Measurements from ENCODE around the gene PRAMEF12.
"Not testable (repeated sequence)": the region's sequence is repeated elsewhere in the genome, so short reads cannot be mapped to it uniquely, and the experiment has no call there.

Gene PRAMEF12

DNA sequence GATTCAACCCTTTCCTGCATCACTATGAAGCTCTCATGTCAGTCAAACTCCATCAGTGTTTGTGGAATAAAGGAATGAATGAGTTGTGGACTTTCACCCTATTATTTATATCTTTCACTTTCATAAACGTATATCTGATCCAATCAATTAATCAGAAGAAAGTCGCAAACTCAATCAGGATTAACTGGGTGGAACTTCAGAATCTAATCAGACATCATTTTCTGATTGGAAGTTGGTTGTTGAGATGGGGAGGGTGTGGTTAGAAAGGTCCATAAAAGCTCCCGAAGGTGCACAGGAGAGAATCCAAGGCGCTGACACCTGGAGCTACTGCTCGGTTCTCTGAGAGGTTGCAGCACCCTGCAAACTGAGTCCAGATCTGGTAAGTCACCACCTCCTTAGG lies at the start of gene PRAMEF12:
Gene PRAMEF12 (plus strand): TSS at position 301 of the 400 bp plus-strand sequence. CDS start 1,130 bp downstream, outside the sequence.
- DNase-seq (ENCODE audit: low read depth): no peak

GRCh38 chr1:12728391-12728790 lies 45.1 kb upstream of the PRAMEF12 start:
- DNase-seq (ENCODE audit: low read depth): no peak

DNA sequence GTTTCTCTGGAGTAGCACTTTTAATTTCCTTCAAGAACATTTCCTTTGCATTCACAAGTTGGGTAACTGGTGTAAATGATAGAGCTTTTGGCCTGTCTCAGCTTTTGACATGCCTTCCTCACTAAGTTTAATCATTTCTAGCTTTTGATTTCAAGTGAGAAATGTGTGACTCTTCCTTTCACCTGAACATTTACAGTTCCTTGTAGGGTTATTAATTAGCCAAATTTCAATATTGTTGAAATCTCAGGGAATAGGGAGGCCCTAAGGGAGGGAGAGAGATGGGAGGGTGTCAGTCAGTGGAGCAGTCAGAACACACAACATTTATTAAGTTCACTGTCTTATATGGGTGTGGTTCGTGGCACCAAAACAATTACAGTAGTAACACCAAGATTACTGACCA lies 43.4 kb upstream of the PRAMEF12 start:
- no peak for DNase-seq (ENCODE audit: low read depth)

DNA sequence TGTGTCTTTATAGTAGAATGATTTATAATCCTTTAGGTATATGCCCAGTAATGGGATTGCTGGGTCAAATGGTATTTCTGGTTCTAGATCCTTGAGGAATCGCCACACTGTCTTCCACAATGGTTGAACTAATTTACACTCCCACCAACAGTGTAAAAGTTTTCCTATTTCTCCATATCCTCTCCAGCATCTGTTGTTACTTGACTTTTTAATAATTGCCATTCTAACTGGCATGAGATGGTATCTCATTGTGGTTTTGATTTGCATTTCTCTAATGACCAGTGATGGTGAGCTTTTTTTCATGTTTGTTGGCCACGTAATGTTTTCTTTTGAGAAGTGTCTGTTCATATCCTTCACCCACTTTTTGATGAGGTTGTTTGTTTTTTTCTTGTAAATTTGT lies 42.5 kb upstream of the PRAMEF12 start:
- not testable (repeated sequence) for DNase-seq (ENCODE audit: low read depth)

- no peak for DNase-seq (ENCODE audit: low read depth)
Measured at GRCh38 chr1:12734651-12735050, 38.9 kb upstream of the PRAMEF12 start.

- DNase-seq (ENCODE audit: low read depth): no peak
Measured at GRCh38 chr1:12738934-12739333, 34.6 kb upstream of the PRAMEF12 start.

- no peak for DNase-seq (ENCODE audit: low read depth)
Measured at GRCh38 chr1:12739613-12740012, 33.9 kb upstream of the PRAMEF12 start.

DNA sequence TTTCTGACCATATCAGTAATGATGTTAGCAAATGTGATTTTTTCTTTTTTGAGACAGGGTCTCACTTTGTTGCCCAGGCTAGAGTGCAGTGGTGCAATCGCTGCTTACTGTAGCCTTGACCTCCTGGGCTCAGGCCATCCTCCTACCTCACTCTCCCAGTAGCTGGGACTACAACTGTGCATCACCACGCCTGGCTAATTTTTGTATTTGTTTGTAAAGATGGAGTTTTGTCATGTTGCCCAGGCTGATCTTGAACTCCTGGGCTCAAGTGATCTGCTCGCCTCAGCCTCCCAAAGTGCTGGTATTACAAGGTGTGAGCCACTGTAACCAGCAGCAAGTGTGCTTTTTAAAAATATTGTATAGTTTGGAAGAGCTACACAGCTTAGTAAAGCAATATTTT lies 31.6 kb upstream of the PRAMEF12 start:
- DNase-seq (ENCODE audit: low read depth): no peak

GRCh38 chr1:12745126-12745991 lies 28.2 kb upstream of the PRAMEF12 start:
- DNase-seq (ENCODE audit: low read depth): no peak

DNA sequence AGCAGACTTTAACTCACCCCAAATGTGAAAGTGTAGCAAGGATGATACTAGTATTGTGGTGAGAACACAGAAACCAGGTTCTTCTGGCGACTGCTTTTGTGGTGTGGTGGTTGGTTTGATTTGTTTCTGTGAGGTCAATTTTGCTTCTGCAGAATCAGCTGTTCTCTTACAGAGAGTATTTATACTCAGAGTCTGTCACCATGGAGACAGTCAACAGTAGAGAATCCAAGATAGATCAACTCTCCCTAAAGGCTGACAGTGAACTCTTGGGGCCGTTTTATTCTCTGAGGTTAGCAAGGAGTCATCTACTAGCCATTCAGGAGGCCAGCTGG lies 27.6 kb upstream of the PRAMEF12 start, which contains the start of gene CFAP107:
Gene CFAP107 (plus strand): TSS at position 209 of the 332 bp plus-strand sequence. CDS start 231 bp downstream, outside the sequence.
- DNase-seq (ENCODE audit: low read depth): no peak

DNA sequence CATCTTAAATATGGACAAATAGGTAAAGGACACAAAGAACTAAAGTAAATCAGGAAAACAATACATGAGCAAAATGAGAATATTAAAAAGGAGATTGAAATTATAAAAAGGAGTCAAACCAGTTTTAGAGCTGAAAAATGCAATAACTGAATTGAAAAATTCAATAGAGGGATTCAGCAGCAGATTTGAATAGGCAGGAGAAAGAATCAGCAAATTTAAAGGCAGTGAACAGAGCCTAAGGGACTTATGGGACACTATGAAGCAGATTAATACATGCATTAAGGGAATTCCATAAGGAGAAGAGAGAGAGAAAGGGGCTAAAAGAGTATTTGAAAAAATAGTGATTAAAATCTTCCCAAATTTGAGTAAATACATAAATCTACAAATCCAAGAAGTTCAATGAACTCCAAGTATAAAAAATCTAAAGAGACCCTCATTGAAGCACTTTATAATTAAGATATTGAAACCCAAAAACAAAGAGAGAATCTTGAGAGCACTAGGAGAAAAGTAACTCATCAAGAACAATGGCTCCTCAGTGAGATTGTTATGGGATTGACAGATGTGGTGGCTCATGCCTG lies 24.7 kb upstream of the PRAMEF12 start:
- no peak for DNase-seq (ENCODE audit: low read depth)

DNA sequence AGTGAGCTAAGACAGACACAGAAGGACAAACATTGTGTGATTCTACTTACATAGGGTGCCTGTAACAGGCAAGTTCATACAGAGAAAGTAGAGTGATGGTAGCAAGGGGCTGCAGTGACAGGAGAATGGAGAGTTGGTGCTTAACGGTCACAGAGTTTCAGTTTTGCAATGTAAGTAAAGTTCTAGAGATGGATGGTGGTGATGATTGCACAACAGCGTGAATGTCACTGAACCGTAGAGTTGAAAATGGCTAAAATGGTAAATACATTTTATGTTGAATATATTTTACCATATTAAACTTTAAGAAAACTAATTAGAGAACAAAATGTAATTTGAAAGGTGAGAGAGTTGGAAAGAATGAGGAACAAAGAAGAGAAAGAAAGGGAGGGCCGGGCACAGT lies 18.8 kb upstream of the PRAMEF12 start:
- no peak for DNase-seq (ENCODE audit: low read depth)

- no peak for DNase-seq (ENCODE audit: low read depth)
Measured at GRCh38 chr1:12756273-12756672, 17.3 kb upstream of the PRAMEF12 start.

DNA sequence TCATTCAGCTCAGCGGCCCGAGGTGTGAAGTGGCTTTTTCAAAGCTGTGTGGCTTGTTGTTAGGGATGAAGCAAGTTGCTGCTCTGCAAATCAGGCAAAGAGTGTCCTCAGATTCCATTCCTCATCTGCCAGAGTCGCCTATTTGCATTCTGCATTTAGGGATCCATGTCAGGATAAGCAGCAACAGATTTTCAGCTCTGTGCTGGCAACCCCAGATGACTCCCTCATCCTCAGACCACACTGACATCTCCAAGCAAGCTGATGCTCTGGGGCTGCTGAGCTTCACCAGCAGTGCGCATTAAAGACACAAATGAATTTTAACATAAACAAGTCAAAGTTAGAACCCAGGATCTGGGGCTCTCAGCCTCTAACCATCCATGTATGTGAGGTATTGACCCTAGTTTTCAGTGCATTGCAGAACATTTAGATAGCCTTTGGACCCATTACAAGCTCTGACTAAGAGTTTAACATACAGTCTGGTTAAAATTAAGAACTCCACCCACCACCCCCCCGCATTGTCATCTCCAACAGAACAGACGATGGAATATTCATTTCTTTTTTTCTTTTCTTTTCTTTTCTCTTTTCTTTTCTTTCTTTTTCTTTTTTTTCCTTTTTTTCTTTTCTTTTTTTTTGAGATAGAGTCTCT lies 16.6 kb upstream of the PRAMEF12 start:
- DNase-seq (ENCODE audit: low read depth): no peak

- DNase-seq (ENCODE audit: low read depth): no peak
Measured at GRCh38 chr1:12757836-12758235, 15.7 kb upstream of the PRAMEF12 start.

DNA sequence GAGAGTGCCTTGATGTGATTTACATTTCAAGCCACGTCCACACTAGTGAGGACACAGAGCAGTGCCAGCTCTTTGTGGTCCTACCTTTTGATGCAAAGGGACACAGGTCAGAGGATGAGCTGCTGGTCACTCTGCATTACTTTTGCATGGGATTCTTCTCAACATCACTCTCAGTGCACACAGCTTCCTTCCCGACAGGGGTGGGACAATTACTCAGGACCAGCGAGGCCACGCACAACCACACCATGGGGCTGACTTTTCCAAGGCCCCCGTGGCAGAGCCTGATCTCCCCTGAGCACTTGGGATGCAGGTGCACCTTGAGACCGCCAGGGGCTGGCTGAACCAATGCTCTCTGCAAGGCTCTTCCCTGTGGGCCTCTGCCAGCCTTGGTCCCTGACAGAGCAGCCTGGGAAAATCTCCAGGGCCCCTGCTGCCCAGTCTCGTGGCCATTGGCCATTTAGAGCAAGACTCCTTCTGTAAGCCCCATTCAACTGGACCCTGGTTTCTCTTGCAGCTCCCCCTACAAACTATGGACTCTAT lies 13.2 kb upstream of the PRAMEF12 start:
- no peak for DNase-seq (ENCODE audit: low read depth)

GRCh38 chr1:12761781-12762180 lies 11.8 kb upstream of the PRAMEF12 start:
- no peak for DNase-seq (ENCODE audit: low read depth)

- no peak for DNase-seq (ENCODE audit: low read depth)
Measured at GRCh38 chr1:12762766-12763165, 10.8 kb upstream of the PRAMEF12 start.

DNA sequence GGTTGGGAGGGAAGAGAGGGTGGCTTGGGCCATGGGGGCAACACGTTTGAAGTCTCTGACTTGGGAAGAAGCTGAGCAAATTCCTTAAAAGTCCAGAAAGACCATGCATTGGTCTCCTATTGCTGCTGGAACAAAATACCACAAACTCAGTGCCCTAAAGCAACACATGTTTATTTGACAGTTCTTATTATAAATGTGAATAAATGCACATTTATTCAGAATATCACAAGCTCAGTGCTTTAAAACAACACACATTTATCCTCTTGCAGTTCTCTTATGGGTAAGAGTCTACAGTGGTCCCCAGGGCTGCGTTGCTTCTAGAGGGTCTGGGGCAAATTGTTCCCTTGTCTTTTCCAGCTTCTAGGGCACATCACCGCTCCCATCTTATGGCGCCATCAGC lies 10.1 kb upstream of the PRAMEF12 start:
- no peak for DNase-seq (ENCODE audit: low read depth)

- DNase-seq (ENCODE audit: low read depth): no peak
Measured at GRCh38 chr1:12764016-12764415, 9.5 kb upstream of the PRAMEF12 start.

- DNase-seq (ENCODE audit: low read depth): no peak
Measured at GRCh38 chr1:12769031-12769430, 4.5 kb upstream of the PRAMEF12 start.

- no peak for DNase-seq (ENCODE audit: low read depth)
Measured at GRCh38 chr1:12769976-12770505, 3.5 kb upstream of the PRAMEF12 start.

- DNase-seq (ENCODE audit: low read depth): no peak
Measured at GRCh38 chr1:12770620-12771019, 2.9 kb upstream of the PRAMEF12 start.

Measured in stimulated activated CD8-positive, alpha-beta memory T cell treated with anti-CD3 and anti-CD28 coated beads, Interleukin-12 subunit alpha, Interleukin-12 subunit beta, amount 100 ng/mL, for 1 hour (primary cell).